HG03520 (cell line): Measurements from ENCODE around the gene ARMCX2.
"Not testable (repeated sequence)": the region's sequence is repeated elsewhere in the genome, so short reads cannot be mapped to it uniquely, and the experiment has no call there.

Experiments used
- ATAC-seq: cut with Tn5 transposase; IDR thresholded peaks from one replicate; pipeline ENCODE4 v1.9.1; 2021; ENCODE audit warnings: mild to moderate bottlenecking, moderate library complexity; ENCODE audit not compliant: unreplicated experiment

Gene ARMCX2

GRCh38 chrX:101659601-101660063, at the start of gene ARMCX2:
TSS of gene ARMCX2 (minus strand) at chrX:101659850. CDS start at chrX:101657588, 2,262 bp downstream.
- ATAC-seq: peak; percentile 39

DNA sequence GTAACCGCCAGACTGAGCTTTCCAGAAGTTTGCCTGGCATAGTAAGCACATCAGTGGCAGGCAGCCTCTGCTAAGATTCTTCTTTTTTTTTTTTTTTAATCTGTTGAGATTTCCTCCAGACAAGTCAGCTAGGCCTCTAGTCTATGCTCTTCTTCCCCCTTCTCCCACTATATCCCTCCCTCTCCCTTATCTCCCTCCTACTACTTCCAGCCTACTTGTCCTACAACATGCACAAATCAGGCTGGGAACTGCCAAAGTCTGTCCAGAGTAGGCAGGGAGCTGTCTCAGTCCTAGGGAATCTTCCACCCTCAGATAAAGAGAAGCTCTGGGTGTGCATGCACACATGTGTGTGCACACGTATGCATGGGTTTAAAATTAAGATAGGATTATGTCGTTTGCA, 49.7 kb upstream of the ARMCX2 start:
- no peak for ATAC-seq

GRCh38 chrX:101708163-101708562, 48.5 kb upstream of the ARMCX2 start:
- ATAC-seq: no peak

DNA sequence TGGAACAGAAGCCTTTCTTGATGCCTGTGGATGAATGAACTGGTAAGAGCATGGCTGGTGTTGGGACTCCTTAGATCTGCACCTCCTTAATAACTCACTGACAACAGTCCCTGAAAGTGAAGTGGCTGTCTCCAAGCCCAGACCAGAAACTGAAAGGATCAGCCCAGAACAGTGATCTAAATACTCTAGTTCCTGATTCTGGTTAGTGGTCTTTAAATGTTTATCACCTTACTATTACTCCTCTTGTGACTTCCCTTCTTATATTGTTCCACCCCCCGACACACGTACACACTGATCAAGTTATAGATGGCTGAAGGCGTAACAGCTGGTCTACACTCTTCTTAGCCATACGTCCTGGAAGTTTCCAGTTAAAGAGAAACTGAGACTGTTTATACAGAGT, 33.8 kb upstream of the ARMCX2 start:
- ATAC-seq: peak; percentile 68

GRCh38 chrX:101691835-101692234, 32.2 kb upstream of the ARMCX2 start:
- ATAC-seq: no peak

- no peak for ATAC-seq
Observed at GRCh38 chrX:101686574-101686973, 26.9 kb upstream of the ARMCX2 start.

DNA sequence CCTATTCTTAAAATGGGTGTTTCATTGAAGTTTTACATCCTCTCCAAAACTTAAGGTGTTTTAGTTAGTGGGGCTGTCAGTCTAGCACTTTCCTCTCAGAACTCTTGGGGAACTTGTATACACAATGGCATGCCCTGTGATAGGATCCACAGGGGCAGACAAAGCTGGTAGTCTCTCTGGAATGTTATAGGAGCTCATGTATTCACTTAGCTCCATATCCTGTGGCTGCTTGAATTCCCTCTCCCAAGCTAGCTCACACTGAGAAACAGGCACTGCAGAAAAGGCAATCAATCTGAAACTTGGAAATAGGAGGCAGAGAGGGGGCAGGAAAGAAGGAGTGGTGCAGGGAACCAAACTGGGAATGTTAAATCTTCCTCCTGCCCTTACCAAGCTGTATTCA, 26.3 kb upstream of the ARMCX2 start:
- no peak for ATAC-seq

GRCh38 chrX:101682723-101683122, 23.1 kb upstream of the ARMCX2 start:
- ATAC-seq: no peak

GRCh38 chrX:101677028-101677427, 17.4 kb upstream of the ARMCX2 start:
- ATAC-seq: peak; percentile 65

DNA sequence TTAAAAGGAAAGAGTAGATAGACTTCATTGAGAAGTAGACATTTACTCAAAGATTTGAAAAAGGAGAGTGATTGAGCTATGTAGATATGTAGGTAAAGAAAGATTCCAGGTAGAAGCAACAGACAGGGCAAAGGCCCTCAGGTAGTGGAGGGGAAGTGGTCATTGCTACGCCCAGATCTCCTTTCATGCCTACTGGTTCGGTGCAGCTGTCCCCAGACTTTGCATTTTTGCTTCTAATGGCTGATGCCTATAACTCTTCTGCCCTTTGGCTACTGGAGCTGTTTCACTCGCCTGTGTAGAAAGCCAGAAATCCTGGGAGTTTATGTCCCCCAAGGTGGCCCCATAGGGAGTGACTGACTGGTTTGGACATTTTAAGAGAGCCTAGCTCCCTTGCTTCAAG, 16.9 kb upstream of the ARMCX2 start:
- ATAC-seq: no peak

DNA sequence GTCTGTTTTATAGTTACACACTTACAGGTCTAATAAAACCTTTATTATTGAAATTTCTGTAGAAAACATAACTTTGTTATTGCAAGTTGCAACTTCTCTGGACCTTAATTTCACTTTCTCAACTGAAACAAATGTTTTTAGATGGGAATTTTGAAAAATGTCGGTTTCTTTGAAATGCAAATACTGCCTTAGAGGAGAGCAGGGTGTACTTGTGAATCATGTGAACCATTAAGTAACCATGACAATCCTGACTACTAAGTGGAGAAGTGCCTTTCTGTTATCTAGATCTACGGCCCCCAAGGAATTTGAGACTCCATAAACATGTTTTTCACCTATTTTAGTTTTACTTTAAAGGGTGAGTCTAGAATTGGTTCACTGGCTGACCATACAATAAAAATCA, 8.5 kb upstream of the ARMCX2 start:
- no peak for ATAC-seq

DNA sequence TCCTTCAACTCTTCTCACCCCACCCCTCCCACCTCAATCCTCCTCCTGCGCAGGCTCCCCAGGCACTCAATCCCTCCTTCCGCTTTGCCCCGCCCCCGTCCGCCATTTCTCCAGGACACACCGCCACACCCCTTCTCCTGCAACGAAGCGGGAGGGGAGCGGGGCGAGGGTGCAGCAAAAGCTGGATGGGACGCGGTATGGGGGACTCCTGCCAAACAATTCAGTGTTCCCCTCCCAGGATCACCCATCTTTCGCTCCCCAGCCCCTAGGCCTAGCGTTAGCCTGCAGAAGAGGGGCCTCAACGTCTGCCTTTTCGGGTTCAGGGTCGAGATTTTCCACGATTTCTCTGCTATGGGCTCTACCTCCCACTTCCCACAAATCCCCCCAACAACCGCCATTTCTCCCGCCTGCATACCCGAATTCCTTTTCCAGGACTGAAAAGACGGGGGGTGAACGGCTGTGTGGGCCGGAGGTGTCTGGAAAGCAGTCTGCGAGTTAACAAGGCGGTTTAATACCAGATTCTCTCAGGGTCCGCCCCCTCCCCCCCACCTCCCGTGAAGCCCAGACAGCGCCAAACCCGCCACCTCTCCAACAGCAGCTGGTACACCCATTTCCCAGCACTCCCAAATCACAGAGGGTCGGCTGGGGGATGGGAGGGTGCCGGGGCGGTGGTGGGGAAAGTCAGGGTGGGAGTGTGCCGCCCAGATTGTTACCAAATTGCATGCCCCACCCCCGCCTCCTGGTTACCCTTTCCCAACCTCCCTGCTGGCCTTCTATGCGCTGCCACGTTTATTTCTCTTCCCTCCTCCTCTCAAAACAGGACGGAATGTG, 774 bp downstream of the ARMCX2 start:
- ATAC-seq: peak; percentile 60

GRCh38 chrX:101657495-101657894, 2.2 kb downstream of the ARMCX2 start:
- ATAC-seq: no peak

DNA sequence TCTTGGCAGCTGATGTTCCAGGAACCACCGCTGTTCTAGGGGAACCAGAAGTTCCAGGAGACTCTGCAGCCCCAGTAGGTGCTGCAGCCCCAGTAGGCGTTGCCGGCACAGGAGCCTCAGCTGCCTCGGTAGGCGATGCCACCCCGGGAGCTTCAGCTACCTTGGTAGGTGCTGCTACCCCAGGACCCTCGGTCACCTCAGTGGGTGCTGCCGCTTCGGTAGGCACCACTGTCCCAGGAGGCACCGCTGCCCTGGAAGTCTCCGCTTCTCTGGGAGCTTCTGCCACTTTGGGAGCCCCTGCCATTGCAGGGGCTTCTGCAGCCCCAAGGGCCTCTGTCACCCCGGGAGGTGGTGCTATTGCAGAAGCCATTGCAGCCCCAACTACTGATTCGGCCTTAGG, 2.8 kb downstream of the ARMCX2 start:
- ATAC-seq: no peak

- ATAC-seq: no peak
Observed at GRCh38 chrX:101655534-101655933, 4.1 kb downstream of the ARMCX2 start.

- ATAC-seq: not testable (repeated sequence)
Observed at GRCh38 chrX:101647716-101648115, 11.9 kb downstream of the ARMCX2 start.

DNA sequence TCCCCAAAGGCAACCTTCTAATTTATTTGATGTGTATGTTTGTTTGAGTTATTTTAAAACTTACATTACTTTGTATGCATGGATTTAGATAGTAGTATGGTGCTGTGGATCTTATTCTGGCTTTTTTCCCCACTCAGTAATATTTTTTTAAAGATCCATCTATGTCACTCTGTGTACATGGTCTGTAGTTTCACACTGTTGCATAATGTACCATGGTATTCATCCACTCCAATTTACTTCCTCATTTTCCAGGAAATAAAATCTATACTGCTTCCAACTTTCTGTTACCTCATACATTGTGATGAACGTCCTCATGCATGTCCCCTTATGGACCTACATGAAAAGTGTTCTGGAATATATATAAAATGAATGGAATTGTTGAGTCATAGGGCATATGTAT, 17.6 kb downstream of the ARMCX2 start:
- no peak for ATAC-seq

GRCh38 chrX:101639583-101639982, 20.1 kb downstream of the ARMCX2 start:
- ATAC-seq: no peak

DNA sequence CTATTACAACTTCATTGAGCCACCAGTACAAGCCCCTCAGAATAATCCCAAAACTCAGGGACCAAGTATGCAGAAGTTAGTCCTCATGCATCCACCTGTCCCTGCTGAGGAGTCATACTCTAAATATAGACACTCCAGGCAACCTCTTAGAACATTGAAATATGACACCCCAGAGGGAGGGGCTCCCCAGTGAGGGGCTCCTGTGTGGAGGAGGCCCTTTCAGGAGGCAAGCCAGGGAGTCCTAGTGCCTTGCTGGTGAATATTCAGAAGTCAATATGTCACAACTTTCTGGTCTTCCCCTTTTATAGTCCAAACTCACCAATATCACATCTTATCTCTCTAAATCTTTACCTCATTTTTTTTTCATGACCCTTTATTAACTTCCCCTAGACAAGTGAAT, 40.3 kb downstream of the ARMCX2 start:
- no peak for ATAC-seq

GRCh38 chrX:101617211-101618191, 42.1 kb downstream of the ARMCX2 start, which contains the start of gene ARMCX6:
TSS of gene ARMCX6 (minus strand) at chrX:101618000. CDS start at chrX:101616620, 1,380 bp downstream.
- peak; percentile 89 for ATAC-seq

GRCh38 chrX:101605728-101606127, 53.9 kb downstream of the ARMCX2 start:
- no peak for ATAC-seq
